ENCODE measurements around the gene HDAC4.
"Not testable (repeated sequence)": the region's sequence is repeated elsewhere in the genome, so short reads cannot be mapped to it uniquely, and the experiment has no call there.

Gene HDAC4

GRCh38 chr2:239400596-239401066 is at the start of gene HDAC4:
Gene HDAC4 (minus strand): TSS chr2:239401020. CDS start chr2:239352699, 48,321 bp downstream.
- DNase-seq, result no peak

- DNase-seq, result not testable (repeated sequence)
Observed at GRCh38 chr2:239449468-239449867, 48.6 kb upstream of the HDAC4 start.

GRCh38 chr2:239445771-239446524 is 45.1 kb upstream of the HDAC4 start:
- DNase-seq, result no peak

GRCh38 chr2:239444626-239445577 is 44.1 kb upstream of the HDAC4 start:
- no peak for DNase-seq

- no peak for DNase-seq
Observed at GRCh38 chr2:239443666-239444567, 43.1 kb upstream of the HDAC4 start.

GRCh38 chr2:239443102-239443620 is 42.3 kb upstream of the HDAC4 start:
- no peak for DNase-seq

GRCh38 chr2:239442192-239442591 is 41.4 kb upstream of the HDAC4 start:
- no peak for DNase-seq

GRCh38 chr2:239441261-239442078 is 40.6 kb upstream of the HDAC4 start:
- DNase-seq, result no peak

- no peak for DNase-seq
Observed at GRCh38 chr2:239440511-239440959, 39.7 kb upstream of the HDAC4 start.

GRCh38 chr2:239439754-239440315 is 39.0 kb upstream of the HDAC4 start:
- no peak for DNase-seq

GRCh38 chr2:239438995-239439753 is 38.4 kb upstream of the HDAC4 start:
- DNase-seq, result no peak

GRCh38 chr2:239438368-239438767 is 37.5 kb upstream of the HDAC4 start:
- DNase-seq, result no peak

GRCh38 chr2:239436669-239437335 is 36.0 kb upstream of the HDAC4 start:
- DNase-seq, result no peak

- DNase-seq, result no peak
Observed at GRCh38 chr2:239436076-239436475, 35.3 kb upstream of the HDAC4 start.

- no peak for DNase-seq
Observed at GRCh38 chr2:239433777-239434403, 33.1 kb upstream of the HDAC4 start.

GRCh38 chr2:239432174-239432573 is 31.4 kb upstream of the HDAC4 start:
- DNase-seq, result no peak

- DNase-seq, result no peak
Observed at GRCh38 chr2:239431536-239431935, 30.7 kb upstream of the HDAC4 start.

- no peak for DNase-seq
Observed at GRCh38 chr2:239429473-239430350, 28.9 kb upstream of the HDAC4 start.

All from NCI-H510A treated with DMSO at 0.1 percent for 48 hours (cell line).